ENCODE data around the gene SPTLC3.

GRCh38 chr20:13186043-13186774 lies 177.4 kb downstream of the SPTLC3 start:
- no peak for TF ChIP-seq TCF7L2 (IDR thresholded peaks at IDR 0.05; ENCODE audit: low read depth, low read length)
- no peak for TF ChIP-seq CTCF (IDR thresholded peaks at IDR 0.05)
- TF ChIP-seq POLR2AphosphoS5 (IDR thresholded peaks at IDR 0.05; ENCODE audit: low read depth, low read length): no peak
- no peak for TF ChIP-seq SIN3A (IDR thresholded peaks at IDR 0.05; ENCODE audit: borderline replicate concordance, insufficient read depth, low read depth, low read length)
- TF ChIP-seq REST (IDR thresholded peaks at IDR 0.05; ENCODE audit: insufficient read depth in 1 of 2, low read depth in 2 of 2, low read length in 1 of 2): no peak
